HPDE6-E6E7 (cell line): ENCODE data around the gene TREH.

ENCODE experiments used
- DNase-seq: peaks from one replicate; pipeline ENCODE4 v3.0.0; 2011; ENCODE audit warnings: missing footprints; ENCODE audit errors: extremely low spot score

The TREH gene

DNA sequence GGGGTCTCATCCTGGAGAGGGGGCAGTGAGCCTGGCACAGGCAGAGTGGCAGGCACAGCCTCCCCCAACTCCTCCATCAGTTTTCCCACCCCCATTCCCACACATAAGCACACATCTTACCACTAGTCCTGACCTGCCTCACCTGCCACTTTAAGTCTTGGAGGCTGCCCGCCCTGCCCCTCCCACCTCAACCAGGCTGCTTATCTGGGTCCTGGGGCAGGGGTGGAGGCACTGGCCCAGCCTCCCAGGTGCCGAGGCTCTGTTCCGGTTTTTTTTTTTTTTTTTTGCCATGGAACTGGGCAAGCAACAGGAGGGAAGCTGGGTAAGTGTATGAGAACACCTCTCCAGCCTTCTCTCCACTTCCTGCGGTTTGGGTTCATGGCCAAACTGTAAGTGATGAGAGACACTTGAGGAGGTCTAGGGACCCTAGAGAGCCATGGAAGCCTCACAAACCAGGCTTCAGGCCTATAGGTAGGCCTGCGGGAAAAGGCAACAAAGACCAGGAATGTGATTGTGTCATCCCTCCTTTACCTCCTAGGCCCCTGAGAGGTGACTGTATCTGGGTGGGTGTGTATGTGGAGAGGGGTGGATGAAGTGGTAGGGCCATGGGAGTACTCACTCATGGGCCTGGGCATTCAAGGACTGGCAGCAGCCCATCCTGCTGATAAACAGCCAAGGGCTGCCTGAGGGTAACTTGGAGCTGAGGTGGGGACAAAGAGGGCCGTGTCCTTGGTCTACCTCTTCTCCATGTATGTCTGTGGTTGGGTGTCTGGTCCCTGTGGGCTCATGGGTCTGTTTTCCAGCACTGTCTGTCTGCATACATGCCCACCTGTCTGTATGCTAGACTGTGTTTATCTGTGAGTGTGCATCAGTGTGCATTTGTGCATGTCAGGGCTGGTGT, 49.4 kb downstream of the TREH start:
- DNase-seq = no peak

DNA sequence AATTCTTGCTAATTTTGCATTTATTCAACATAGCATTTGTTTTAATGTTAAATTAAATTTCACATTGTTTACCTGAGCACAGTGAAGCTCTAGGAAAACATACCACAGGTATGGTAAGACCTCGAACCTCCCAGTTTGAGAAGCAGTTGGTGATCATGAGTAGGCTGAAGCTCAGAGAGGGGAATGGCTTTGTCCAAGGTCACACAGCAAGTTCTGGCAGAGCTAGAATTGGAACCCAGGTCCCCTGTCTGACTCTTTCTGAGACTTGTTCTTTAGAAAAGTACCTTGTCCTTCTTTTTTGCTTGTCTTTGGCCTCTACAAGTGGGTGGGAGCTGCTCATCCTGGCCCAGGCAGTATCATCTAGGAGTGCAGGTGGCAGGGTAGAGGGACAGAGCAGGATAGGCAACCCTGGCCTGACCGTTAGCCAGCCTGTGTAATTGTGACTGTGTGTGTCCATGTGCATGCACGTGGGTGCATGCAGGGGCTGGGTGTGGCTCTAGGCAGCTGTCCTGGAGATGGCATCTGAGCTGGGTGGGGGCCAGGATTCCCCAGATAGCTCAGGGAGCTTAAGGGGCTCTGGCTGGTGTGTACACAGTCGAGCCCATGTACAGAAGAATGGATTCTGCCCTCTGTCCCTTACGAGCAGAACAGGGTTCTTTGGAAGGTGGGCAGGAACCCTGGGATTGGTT, 50.4 kb downstream of the TREH start:
- no peak for DNase-seq

DNA sequence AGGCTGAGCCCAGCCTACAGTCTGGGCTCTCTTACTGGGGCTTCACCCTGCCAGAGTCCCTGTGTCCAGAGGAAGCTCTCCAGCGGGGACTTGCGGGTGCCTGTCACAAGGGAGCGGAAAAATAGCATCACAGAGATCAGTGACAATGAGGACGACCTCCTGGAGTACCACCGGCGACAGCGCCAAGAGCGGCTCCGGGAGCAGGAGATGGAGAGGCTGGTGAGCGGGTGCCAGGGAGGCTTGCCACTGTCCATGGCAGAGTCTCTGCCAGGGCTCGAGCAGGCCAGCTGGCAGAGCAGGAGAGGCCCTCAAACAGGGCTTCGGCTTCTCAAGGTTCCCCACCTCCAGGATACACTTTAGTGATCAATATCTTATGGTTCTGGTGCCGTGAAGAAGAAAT, 51.0 kb downstream of the TREH start:
- no peak for DNase-seq

DNA sequence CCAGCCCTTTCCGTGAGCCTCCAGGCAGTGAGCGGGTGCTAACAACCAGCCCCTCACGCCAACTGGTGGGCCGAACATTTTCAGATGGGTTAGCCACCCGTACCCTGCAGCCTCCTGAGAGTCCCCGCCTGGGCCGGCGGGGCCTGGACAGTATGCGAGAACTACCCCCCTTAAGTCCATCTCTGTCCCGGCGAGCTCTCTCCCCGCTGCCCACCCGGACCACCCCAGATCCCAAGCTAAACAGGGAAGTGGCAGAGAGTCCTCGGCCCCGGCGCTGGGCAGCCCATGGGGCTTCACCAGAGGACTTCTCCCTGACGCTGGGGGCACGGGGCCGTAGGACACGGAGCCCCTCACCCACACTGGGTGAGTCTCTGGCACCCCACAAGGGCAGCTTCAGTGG, 51.4 kb downstream of the TREH start:
- no peak for DNase-seq

DNA sequence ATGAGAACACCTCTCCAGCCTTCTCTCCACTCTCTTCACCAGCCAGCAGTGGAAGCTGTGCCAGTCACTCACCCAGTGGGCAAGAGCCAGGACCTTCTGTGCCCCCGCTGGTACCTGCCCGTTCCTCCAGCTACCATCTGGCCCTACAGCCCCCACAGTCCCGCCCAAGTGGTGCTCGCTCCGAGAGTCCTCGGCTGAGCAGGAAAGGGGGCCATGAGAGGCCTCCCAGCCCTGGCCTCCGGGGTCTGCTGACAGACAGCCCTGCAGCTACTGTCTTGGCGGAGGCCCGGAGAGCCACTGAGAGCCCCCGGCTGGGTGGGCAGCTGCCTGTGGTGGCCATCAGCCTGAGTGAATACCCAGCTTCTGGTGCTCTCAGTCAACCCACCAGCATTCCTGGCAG, 51.9 kb downstream of the TREH start:
- DNase-seq = no peak

DNA sequence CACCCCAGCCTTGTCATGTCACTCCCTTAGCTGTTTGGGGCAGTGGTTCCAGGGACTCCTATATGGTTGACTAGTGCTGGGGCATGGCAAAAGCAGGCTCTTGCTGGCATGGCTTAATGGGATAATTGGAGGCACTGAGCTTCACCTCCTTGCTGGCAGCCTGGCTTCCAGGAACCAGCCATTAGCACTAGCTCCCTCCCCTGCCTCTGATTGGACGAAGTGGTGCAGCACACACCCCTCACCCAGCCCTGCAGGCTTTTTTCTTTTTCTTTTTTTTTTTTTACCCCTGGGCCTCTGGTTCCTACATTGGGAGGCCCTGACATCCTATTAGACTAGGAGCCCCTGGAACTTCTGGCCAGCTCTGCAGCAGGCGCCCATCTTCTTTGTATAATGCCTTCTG, 53.5 kb downstream of the TREH start:
- DNase-seq = no peak

DNA sequence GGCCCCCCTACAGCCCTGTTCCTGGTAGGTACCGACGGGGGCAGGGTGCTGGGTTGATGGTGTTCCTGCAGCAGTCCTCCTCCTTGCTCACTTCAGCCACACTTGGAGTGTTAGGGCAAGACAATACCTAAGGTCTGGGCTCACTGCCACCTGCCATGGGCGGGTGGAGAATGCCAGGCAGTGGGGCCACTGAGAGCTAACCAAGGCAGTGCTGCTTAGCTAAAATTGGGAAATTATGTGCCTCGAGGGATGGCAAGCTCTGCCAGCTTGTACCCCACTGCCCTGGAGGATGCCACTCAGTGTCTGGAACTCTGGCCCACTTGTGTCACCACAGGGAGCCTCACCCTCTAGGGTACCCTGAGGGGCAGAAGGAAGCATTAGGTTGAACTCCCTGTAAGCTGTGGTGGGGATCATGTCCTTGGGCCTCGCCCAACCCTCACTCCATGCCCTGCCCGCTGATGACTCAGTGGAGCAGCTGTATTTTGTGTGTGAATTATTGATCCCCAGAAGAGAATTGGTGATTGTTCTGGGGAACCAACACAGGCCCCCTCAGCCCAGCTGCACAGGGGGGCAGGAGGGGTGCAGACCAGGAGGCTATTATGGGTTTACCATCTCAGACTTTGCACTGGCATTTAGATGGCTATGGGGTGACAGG, 54.3 kb downstream of the TREH start:
- DNase-seq = no peak

DNA sequence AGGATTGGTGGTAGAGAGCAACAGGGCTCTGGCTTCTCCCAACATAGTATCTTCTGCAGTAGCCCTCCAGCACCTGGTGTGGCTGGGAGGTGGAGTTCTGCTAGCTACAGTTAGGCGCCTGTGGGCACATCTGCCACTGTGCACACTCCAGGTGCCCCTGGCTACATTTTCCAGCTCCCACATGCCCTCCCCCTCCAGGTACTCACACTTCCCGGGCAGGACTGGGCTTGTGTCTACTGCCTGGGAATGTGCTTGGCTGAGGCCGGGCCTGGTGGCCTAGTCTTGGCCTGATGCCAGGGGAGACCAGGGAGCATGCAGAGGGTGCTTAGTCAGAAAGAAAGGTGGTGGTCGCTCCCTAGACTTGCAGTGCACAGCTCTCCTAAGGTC, 56.2 kb downstream of the TREH start:
- DNase-seq = peak; percentile 78

DNA sequence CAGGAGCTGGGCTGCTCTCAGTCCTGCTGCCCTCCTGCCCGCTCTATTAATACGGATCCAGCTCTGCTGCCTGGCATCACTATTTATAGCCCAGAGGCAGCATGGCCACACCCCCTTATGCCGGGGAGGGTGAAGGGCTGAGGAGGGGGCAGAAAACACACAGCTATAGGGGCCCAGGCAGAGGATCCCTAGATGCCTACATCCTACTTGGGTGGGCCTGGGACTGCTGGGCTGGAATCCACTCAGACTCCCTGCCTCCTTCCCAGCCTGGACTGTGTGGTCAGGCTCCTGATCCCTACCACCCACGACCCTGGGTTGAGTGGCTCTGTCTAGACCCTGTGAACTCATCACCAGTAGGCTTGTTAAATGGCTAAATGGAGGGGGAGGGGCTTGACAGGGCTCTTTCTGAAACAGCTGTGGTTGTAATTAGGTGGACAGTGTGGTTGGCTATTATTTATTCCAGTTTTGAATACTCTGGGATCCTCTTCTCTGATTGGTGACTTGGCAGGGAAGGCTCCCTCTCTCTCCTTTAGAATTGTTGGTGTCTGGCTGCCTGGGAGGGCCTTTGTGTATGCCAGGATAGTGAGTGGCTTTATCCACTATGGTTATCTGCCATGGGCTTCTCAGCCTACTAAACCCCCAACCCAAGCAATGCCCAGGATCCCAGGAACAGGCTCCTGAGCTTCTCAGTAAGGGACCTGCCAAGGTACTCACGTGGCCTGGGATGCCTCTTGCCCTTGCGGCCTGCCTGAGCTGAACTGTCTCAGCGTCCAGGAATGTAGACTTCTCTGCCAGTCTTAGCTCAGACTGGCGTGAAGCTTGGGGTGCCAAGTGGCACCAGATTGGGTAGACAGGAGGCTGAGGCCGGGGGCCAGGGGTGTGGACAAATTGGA, 56.8 kb downstream of the TREH start:
- peak; percentile 89 for DNase-seq

DNA sequence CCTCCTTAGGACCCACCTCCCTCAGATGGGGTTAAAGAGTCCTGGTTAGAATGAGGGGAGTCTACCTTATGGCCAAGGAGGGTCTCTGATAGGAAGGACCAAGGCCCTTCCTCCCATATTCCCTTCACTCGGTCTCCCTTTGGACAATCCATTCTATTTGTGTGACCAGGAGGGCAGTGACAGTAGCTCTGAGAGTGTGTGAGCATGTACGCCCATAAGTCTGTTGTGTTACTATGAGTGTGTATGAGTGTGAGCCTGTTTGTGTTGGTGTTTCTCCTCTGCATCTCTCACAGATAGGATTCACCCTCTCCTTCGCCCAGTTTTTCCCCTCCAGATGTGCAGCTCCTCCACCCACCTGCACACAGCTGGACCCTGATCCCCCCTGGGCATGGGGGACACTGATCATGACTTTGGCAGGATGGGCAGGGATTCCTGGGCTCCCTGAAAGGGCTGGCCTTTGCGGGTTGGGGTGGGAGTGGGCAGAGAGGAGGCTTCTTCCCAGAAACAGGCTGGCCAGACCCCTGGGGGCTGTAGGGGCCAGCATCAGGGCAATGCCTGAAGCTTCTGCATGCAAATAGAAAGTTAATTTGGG, 57.6 kb downstream of the TREH start:
- DNase-seq = no peak

DNA sequence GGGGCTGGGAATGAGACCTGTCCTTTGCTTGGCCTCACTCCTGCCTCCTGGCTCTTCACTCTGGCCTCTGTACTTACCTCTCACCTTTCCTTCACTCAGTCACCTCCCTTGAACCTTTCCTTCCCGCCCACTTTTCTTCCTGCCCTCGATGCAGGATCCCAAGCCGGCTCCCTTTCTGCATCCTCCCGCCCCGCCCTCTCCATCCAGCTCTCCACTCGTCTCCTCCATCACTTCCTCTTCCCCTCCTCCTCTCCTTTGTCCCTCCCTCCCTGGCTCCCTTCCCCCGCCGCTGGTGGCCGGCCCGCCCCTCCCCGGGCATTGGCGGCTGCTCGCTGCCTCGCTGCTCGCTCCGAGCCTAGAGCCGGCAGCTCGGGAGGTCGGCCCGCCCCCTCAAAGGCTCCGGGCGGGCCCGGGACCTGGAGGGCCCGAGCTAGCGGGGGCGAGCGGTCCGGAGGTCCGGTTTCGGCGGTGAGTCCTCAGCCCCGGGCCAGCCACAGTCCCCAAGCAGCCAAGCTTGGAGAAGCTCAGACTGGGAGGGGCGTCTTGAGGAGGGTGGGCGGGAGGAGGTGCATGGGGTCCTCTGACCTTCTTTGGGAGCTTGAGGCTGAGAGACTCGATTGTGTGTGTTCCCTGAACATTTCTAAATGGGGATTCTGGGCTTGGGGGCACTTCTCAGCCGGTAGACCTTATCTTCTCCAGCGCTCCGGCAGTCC, 58.2 kb downstream of the TREH start:
- peak; percentile 62 for DNase-seq

DNA sequence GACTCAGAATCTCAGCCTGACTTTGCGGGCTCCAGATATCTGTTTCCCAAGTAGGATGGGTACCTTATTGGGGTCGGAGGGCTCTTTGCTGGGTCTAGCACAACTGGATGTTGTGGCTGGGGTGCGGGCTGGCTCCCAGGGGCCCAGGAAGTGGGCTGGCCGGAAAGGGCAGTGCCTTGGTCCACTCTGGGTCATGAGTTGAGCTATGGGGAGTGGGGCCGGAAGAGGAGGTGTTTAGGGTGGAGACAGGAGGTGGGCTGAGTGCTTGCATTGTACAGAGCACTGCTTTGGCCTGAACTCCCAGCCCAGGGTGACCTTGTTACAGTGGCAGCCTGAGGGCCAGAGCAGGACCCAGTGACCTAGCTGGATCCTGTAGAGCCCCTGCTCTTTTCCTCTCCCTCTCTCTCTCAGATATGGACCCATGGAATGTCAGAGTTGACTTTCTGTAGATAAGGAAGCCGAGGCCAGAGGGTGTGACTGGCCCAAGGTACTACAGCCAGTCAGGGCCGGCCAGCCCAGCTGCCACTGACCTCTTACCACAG, 58.9 kb downstream of the TREH start:
- no peak for DNase-seq

DNA sequence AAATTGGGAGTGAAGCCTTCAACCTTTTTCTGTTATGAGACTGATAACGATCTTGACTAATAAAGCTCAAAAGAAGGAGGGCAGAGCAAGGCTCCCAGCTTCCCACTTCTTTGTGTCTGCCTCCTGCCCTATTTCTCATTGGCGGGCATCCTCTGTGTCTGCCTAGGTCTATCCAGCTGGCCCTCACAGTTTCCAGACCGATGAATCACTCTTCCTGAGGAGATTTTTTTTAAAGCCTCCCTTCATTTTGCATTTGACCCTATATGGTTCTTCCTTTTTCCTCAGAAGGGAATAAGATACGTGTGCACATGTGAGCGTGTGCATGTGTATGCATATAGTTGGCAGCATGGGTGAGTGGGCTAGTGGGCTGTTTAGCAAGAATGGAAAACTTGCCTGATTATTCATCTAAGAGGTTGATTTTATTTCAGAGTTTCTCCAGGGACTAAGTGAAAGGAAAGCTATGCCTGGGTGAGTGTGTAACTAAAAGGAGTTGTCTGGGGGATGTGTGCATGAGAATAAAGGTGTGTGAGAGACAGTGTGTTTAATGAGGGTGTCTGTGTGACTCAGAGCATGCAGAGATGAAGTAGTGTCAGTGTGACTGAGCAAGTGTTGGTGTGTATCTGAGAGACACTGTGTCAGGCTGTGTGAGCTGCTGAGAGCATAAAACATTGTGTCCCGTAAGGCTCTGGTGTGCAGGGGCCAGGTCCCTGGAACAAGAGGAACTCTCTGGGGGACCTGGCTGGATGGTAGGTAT, 59.8 kb downstream of the TREH start:
- DNase-seq = peak; percentile 60

DNA sequence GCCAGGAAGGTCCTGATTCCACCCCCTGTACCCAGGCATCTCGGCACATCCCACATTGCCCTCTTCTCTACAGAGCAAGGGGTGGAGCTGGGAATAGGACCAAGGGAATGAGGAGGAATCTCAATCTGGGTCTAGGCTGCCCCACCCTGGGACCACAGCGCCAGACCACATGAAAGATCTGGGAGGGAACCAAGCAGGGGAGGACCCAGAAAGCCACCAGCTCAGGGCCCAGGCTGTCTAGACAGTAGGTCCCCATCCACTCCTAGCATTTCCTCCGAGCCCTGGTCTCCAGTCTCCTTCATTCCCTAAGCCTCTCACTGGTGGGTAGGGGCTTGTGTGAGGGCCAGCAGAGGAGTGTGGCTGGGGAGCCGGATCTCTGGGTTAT, 60.5 kb downstream of the TREH start:
- no peak for DNase-seq

DNA sequence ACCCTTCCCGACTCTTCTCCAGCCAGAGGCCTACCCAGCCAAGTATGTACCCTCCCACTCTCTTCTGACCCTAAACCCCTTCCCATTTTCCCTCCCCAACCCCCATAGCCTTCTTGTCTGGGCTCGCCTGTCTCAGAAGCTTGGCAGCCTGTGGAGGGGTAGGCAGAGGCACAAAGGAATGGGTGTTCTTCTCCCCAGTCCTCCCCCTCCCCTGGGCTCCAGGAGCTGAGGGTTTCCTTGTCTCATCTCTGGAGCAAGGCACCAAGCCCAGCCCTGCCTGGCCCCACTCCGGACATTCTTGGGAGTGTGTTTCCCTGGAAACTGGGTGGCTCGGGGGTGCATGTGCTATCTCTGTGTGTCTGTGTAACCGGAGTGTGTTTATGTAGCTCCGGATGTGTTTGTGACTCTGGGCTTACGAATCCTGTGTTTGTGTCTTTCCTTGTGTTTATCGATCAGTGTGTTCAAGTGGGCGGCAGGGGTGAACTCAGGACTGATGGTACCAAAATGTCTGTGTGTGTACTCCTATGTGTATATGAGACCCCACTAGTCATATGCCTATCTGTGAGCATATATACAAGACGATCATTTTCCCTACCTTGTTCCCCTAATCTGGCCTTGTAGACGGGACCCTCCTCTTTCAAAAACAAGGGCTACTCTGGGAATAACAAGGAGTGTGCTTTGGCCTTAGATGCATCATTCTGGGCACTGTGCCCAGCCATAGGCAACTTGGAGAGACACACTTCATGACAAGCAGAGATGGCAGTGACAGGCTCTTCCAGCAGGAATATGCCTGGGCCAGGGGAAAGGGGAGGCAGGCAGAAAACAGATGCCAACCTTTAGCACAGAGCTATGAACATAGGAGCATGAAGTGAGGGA, 61.1 kb downstream of the TREH start:
- no peak for DNase-seq

DNA sequence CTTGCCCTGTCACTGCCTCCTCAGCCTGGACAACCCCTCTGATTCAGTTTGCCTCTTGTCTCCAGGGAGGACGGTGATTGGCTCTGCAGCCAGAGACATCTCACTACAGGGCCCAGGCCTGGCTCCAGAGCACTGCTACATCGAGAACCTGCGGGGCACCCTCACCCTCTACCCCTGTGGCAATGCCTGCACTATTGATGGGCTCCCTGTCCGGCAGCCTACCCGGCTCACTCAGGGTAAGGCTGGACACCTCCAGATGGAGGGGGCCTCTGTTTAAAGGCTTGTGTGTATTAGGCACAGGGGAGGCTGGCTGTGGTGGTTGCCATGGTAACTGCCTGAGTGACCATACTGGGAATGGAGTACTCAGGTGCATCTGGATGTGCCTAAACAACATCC, 63.5 kb downstream of the TREH start:
- DNase-seq = no peak

DNA sequence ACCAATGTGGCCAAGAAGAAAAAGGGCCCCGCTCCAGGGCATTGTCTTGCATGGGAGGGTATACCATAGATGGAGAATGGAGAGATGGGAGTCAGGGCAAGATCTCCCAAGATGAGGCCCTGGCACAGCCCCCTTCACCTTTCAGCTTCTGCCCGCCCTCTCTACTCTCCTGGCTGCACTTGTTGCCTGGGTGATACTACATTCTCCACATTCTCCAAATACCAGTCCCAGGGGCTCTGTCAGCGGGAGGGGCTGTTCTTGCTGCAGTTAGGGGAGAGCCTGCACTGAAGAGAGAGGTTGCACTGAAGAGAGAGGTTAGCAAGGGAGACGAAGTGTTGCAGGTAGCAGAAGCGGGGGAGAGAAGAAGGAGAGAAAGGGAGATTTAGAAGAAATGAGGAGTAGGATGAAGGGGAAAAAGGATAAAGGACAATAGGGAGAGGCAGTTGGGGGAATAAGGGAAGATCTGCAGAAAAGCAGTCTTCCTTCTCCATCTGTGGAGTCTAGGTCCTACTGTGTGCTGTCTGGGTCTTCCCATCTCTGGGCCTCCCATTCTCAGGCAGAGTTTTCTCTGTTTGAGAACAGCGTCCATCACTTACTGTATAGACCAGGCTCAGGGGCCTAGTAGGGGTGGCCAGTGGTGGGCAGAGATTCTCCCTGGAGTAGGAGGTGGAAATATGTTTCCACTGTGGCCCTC, 64.0 kb downstream of the TREH start:
- DNase-seq = no peak

DNA sequence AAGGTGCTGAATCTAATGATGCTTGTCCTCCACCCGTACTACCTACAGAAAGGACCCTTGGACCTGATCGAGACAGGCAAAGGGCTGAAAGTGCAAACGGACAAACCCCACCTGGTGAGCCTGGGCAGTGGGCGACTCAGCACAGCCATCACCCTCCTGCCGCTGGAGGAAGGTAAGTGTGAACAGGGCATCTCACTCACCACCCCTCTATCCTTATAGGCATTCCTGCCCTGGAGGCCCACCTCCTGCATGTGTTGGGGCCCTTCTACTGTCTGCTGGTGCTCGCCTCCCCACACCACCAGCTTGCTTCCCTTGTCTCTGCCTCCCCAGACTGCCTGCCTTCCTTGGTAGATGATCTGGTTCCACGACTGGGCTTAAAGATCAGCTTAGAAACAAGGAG, 64.9 kb downstream of the TREH start:
- DNase-seq = no peak
